ENCODE data around the gene INO80.

Gene INO80

DNA sequence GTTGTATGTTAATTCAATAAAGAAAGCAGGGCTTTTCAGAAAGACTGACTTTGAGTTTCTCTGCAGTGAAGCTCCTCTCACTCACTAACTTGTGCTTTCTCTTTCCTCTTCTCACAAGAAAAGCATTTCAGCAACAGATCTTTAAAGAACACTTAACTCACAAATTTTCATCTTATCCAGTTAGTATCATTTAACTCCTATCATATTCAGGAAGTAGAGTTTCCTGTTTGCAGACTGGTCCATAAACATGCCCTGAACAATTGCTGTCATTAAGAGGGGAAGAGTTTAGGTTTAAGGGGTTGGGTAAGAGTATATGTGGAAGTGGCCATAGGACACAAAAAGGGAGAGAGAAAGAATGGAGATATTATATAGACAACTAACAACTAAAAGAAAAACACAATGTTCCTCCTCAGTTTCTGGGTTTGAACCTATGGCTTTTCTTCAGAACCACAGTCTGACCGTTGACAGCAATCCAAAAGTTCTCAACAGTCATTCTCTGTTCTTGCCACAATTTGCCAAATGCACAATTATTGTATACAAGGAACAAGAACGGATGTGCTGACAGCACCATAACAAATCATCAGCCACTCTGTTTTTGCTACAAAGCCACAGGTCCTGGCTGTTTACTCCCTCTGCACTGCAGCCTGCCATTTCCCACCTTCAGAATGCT lies 98.9 kb downstream of the INO80 start:
- DNase-seq, result no peak
- Histone ChIP-seq H3K9me3 (ENCODE audit: severe bottlenecking) (no peaks in the 10 kb centered on the region), H3K36me3 (peaks cover 49% of the 10 kb centered on the region), H3K27me3 (ENCODE audit: insufficient read depth, low read depth, severe bottlenecking) (no peaks in the 10 kb centered on the region), H3K4me3 (ENCODE audit: low read depth, low read length) (no peak overlapping the region), H3K27ac (no peak overlapping the region)
- TF ChIP-seq, protein P1, sequence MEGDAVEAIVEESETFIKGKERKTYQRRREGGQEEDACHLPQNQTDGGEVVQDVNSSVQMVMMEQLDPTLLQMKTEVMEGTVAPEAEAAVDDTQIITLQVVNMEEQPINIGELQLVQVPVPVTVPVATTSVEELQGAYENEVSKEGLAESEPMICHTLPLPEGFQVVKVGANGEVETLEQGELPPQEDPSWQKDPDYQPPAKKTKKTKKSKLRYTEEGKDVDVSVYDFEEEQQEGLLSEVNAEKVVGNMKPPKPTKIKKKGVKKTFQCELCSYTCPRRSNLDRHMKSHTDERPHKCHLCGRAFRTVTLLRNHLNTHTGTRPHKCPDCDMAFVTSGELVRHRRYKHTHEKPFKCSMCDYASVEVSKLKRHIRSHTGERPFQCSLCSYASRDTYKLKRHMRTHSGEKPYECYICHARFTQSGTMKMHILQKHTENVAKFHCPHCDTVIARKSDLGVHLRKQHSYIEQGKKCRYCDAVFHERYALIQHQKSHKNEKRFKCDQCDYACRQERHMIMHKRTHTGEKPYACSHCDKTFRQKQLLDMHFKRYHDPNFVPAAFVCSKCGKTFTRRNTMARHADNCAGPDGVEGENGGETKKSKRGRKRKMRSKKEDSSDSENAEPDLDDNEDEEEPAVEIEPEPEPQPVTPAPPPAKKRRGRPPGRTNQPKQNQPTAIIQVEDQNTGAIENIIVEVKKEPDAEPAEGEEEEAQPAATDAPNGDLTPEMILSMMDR (IDR thresholded peaks at IDR 0.05; ENCODE audit: low read depth, low read length), result no peak

DNA sequence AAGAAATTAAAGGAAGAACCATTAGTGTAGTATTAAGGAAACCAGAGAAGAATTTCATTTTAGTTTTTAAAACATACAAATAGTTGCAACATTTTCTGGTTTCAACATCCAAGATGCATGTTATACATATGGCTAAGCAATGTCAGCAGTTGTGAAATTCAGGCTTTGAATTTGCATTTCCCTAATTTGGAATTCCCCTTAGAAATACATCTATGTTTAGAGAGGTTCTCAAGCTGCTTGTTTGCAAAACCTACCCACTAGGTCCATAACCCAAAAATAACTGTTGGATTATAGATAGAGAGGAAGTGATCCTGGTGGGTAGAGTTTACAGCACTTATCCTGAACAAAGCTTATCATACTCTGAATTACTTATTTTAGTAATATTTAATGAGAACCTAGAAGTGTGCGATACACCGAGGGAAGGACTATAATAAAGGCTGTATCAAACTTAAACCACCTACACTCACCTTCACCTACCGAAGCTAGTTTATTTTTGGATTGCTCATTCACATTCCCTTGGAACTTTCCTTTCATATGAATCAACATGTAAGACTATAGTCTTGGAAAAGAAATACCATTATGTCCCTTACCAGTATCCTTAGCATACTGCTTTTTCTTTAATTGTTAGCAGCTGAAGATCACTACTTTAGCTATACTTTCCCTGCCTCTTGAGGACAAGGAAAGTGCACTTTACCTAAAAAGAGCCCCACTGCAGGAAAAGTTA lies 102.2 kb downstream of the INO80 start:
- TF ChIP-seq, protein P1 (IDR thresholded peaks at IDR 0.05; ENCODE audit: low read depth, low read length), result no peak
- H3K4me3 ChIP-seq (ENCODE audit: low read depth, low read length), result no peak overlapping the region
- no peaks in the 10 kb centered on the region for H3K9me3 ChIP-seq (ENCODE audit: severe bottlenecking)
- no peak overlapping the region for H3K27ac ChIP-seq
- no peaks in the 10 kb centered on the region for H3K27me3 ChIP-seq (ENCODE audit: insufficient read depth, low read depth, severe bottlenecking)
- no peak for DNase-seq
- peaks cover 36% of the 10 kb centered on the region for H3K36me3 ChIP-seq

DNA sequence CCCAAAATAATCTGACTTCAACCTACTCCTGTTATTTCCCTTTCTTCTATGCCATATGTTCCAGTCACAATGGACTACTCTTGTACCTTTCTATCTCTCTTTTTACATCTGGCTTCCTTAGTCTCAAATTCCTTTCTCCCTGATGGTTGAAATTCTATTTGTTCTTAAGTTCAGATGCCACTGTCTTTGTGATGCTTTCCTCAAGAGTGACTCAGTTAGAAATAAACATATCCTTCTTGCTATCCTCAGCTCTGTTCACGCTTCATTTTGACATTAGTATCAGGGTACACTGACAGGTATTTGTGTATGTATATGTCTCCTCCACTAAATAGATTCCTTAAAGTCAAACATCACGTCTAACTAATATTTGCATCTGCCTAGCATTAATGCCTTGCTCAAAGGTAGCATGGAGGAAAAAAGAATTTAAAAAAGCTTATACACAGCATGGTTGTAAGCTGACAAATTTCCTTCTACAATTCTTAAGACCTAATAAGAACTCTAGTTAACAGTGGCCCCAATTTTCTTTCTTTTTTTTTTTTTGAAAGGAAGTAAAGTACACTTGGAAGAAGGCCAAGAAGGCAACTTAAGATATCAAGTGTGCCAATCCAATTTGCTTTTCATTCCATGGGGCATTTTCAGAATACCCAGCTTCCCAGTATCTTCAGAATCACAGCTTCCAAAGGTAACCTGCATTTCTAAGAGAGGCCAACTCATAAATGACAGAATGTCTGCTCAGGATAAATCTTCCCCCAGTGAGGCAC lies 104.8 kb downstream of the INO80 start:
- H3K27me3 ChIP-seq (ENCODE audit: insufficient read depth, low read depth, severe bottlenecking), result no peaks in the 10 kb centered on the region
- H3K4me3 ChIP-seq (ENCODE audit: low read depth, low read length), result no peak overlapping the region
- TF ChIP-seq, protein P1 (IDR thresholded peaks at IDR 0.05; ENCODE audit: low read depth, low read length), result no peak
- no peak for DNase-seq
- H3K9me3 ChIP-seq (ENCODE audit: severe bottlenecking), result no peaks in the 10 kb centered on the region
- H3K27ac ChIP-seq, result no peak overlapping the region
- H3K36me3 ChIP-seq, result peaks cover 29% of the 10 kb centered on the region

DNA sequence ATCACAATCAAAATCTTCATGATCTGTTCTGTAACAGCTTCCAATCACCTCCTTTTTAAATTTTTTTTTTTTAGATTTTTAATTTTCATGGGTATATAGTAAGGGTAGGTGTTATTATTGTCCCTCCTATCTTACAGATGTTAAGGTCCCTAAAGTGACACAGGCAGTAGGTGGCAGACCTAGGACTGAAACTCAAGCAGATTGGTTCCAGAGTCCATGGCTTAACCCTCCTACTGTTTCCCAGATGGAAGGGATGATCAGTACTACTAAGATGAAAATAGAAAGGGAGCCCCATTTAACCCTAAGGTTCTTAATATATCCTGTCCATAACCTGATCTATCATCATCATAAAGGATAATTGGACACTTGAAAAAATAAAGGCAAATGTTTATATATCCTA lies 105.7 kb downstream of the INO80 start:
- Histone ChIP-seq H3K9me3 (ENCODE audit: severe bottlenecking) (no peaks in the 10 kb centered on the region), H3K4me3 (ENCODE audit: low read depth, low read length) (no peak overlapping the region), H3K27ac (no peak overlapping the region), H3K27me3 (ENCODE audit: insufficient read depth, low read depth, severe bottlenecking) (no peaks in the 10 kb centered on the region), H3K36me3 (peaks cover 25% of the 10 kb centered on the region)
- DNase-seq, result no peak
- TF ChIP-seq, protein P1 (IDR thresholded peaks at IDR 0.05; ENCODE audit: low read depth, low read length), result no peak

DNA sequence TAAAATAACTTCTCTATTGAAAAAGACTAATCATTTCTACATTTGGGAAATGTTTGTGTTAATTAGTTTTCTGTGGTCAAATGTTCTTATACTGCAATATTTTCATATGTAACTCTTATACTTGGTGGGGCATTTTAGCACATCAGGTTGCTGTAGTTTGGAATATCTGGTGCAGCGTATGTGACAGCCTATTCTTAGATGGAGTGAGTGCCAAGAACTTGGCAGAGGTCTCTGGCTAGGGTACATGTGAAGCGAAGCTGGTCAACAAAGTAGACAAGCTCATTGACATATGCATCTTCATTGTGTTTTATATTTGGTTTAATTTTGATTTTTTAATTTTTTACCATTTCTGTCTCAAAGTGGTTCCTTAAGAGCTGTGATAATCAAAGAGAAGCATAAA lies 109.6 kb downstream of the INO80 start:
- Histone ChIP-seq H3K36me3 (peaks cover 6% of the 10 kb centered on the region), H3K4me3 (ENCODE audit: low read depth, low read length) (no peak overlapping the region)
- TF ChIP-seq, protein P1 (IDR thresholded peaks at IDR 0.05; ENCODE audit: low read depth, low read length), result no peak

More for the DNA sequence above, 109.6 kb downstream of the INO80 start:
- Histone ChIP-seq H3K27me3 (ENCODE audit: insufficient read depth, low read depth, severe bottlenecking) (no peaks in the 10 kb centered on the region), H3K9me3 (ENCODE audit: severe bottlenecking) (no peaks in the 10 kb centered on the region), H3K27ac (no peak overlapping the region)
- DNase-seq, result no peak
